Left cardiac atrium (tissue), 4 donors: ENCODE data around the gene GMFB. TPM values are rescaled to one million over a fixed set of nuclear protein-coding genes. Genes with fewer than 3 reads are reported as not detected.

Experiments used
- ATAC-seq, 2 donors: fragments of 200-7000 bp; cut with Tn5 transposase; one replicate each; pipeline ENCODE4 v1.9.1; 2020; ENCODE audit warnings: mild to moderate bottlenecking in 2 of 2, moderate library complexity in 2 of 2
- DNase-seq: peaks from one replicate; pipeline ENCODE4 v3.0.0-alpha.2; 2020
- intact Hi-C, 2 donors: fragments of 100-400 bp; cut with DNase I; formaldehyde crosslinking; loops; one replicate each; pipeline versions ENCODE4 v1.14.1 to v1.15.1; 2022 to 2023
- total RNA-seq, 2 donors: library from RNA; stranded (reverse); fragmentation: NEBNext Ultra II Directional; extraction: Animal tissue kit (Norgen Biotek cat#: 25700); gene quantifications; one replicate each; pipeline ENCODE4 v1.2.1, GENCODE V29; 2021
- donor health status: DM: no; HTN: yes; CAD: no.
- donor health status: DM: no; HTN: yes; CAD: no; lungs with severe emphysema.
- donor health status: DM: yes; HTN: yes; CAD: no.
- donor health status: Dilated cardiomyopathy.

The GMFB gene
- total RNA-seq, 2 donors from 2014 or later, result 31.3 to 32.7 TPM

DNA sequence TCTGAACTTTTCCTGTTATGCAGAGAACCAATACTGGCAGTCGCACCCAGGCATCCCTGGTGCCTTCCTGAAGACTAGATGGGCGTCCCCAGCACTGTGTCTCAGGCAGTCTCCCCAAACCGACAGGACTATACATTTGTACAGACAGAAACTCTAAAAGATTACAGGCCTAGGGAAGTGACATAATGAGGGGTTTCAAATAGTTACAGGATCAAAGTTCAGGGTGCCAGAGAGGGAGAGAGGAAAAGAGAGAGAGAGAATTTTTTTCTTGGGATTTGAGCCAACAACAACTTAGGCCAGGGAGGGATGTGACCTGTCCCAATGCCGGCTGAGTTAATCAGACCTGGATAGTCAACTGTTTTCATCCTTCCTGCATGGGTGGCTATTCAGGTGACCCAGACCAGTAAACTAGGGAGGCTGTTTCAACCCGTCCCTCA, 9.3 kb upstream of the GMFB start:
- DNase-seq (no peak), ATAC-seq (peak in 1 of 2 donors; percentile 17)
- intact Hi-C loops, result no loop called here

DNA sequence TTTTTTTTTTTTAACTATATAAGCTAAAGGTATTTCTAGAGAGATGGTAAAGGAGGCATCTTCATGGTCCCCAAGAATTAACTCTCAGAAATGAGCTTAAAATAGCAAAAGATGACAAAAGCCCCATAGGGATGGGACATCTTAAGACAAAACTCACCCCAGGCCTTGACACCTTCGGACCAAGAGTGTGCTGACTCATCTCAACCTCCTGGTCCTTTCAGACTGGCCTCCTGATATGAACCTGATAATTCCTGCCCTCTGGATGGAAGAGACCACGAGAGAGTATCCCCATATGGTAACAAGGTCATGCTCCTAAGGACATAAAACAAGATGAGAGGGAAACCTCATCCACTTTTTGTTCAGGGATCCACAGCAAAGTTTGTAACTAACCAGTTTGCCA, 8.4 kb upstream of the GMFB start:
- ATAC-seq (no peak), DNase-seq (no peak)
- intact Hi-C loops, result no loop called here

DNA sequence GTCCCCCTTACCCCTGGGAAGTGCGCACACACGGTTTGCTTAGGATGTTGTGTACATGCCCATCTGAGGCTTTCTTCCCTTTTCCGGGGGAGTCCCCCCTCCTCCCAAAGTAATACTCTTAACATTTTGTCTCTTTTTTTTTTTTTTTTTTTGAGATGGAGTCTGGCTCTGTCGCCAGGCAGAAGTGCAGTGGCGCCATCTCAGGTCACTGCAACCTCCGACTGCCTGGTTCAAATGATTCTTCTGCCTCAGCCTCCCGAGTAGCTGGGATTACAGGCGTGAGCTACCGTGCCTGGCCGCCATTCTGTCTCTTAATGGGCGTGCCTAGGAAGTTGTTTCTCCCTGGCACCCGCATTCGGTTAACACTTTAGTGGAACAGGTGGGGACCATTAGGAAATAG, 4.5 kb upstream of the GMFB start:
- DNase-seq (no peak), ATAC-seq (no peak)
- intact Hi-C loops, result no loop called here

DNA sequence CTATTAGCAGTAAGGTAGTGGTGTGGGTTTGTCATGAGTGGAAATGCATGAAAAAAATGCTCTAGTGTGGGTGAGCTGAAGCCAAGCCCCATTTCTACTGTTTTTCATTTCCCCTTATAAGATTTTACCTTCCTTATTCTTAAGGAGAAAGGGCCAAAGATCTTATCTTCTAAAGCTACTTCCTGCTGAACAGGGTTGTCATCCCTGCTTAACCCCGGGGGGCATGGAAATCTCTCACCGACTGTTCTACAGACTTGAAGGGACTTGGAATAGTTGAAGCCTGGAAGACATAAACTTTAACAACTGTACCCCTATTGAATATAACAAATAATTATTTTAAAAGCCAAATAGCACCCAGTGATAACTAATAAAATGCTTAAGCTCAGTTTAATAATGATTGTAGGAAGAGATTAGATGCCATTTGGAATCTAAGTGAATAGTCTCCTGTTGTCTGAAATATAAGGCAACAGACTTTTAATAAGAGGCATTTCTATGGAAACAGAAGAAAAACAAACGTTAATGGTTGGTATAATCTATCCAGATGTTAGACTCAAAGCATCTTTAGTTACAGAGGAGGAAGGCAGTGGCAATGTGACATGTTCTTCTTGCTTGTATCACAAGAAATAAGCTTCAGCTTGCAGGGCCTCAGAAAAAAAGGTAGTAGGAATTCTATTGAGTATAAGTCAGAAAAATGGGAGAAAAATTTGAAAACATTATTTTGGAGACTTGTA, 1.8 kb upstream of the GMFB start:
- intact Hi-C loops, result no loop called here
- ATAC-seq (no peak), DNase-seq (no peak)

DNA sequence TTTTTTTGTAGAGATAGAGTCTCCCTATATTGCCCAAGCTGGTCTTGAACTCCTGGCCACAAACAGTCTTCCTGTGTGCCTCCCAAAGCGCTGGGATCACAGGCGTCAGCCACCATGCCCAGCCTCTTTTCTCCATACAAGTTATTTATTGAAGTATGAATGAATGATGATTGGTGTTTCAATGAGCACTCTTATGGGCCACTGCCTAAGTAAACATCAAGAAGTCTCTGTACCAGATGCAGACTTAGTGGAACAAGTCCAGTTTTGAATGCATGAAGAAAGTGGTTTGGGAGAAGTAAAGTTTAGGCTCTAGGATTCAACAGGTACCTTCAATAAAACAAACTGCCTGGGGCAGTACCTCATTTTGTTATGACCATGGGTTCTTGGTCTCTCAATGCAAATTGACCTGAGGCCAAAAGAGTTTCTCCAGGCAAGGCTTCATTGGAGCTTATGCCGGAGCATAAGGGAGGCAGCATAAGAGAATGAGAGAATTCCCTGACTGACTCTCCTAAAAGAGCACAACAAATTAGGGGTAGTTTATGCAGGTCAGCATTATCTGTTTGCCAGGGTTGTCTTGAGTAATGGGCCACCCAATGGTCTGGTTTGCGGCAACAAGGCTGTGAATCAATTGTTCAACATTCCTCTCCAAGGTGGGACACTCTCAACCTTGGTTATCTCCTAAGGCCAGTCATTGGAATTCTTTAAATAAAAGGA, 1.1 kb upstream of the GMFB start:
- intact Hi-C loops, result no loop called here
- DNase-seq, result no peak
- no peak for ATAC-seq

DNA sequence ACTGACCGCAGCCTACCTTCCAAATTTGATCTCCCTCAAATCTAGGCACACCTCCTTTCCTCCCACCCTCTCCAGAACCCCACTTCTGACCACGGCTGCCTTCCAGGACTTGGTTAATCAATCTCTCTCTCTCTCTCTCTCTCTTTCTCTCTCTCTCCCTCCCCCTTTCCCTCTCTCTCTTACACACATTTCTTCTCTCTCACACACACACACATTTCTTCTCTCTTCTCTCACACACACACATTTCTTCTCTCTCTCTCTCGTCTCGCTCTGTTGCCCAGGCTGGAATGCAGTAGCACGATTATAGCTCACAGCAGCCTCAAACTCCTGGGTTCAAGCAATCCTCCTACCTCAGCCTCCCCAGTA, 521 bp upstream of the GMFB start:
- intact Hi-C loops, result no loop called here
- ATAC-seq (peak in 1 of 2 donors; percentile 6), DNase-seq (no peak)

DNA sequence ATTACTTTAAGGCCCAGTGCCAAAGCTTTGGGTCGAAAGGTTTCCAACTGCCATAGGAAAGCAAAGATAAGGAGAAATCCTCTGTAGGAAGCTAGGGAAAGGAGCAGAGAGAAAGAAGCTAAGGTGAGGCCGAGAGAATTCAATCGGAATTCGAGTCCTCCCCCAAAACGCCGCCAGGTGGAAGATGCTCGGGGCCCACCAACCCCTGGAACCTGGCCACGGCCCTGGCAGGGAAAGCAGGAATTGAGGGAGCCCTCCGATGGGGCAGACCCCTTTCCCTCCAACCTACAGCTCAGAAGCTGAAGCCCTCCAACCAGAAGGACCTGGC, 498 bp downstream of the GMFB start:
- intact Hi-C loops, result no loop called here
- DNase-seq, result no peak
- no peak for ATAC-seq

DNA sequence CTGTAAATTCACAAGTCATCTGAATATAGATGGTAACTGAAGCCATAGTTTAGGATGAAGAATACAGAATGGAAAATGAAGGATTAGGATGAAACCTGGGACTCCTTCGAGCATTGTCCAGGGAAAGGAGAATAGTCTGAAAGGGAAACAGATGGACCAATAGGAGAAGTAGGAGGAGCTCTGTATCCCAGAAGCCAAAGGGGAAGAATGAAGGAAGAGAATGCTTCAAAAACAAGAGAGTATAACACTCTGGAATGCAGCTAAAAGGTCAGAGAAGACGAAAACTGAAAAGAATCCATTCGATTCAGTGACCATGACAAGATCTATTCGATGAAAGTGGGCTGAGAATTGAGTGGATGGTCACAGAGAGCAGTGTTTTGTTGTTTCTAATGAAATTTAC, 1.0 kb downstream of the GMFB start:
- intact Hi-C loops, result no loop called here
- ATAC-seq (peak in 1 of 2 donors; percentile 49), DNase-seq (no peak)

DNA sequence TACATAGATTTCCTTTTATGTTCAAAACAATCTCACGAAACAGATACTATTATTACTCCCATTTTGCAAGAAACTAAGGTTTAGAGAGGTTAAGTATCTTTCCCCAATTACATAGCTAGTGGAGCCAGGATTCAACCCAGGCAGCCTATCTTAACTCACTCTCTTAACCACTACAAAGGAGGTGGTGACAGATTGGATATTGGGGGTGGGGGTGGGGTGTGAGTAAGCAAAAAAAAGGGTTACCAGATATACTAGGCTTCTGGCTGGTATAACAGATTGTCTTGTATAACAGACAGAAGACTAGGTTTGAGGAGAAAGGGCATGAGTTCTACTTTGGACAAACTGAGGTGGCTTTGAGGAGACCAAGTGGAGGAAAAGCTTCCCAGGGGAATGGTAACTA, 2.1 kb downstream of the GMFB start:
- DNase-seq (no peak), ATAC-seq (no peak)
- intact Hi-C loops, result no loop called here

DNA sequence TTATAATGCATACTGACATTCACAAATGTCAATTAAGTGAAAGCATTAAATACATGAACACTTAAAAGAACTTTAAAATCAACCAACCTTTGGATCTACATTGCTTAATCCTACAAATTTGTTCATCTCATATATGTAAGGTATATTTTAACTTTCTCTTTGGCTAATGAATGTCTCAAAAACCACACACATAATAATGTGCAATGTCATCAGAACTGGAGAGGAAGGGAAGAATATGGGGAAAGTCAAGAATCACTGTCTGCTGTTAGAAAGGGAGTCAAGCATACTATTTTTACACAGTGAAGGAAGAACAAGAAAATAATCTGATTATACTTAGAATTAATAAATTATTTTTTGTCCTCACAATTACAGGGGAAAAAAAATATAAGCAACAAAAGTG, 4.9 kb downstream of the GMFB start:
- DNase-seq (no peak), ATAC-seq (no peak)
- intact Hi-C loops, result no loop called here

DNA sequence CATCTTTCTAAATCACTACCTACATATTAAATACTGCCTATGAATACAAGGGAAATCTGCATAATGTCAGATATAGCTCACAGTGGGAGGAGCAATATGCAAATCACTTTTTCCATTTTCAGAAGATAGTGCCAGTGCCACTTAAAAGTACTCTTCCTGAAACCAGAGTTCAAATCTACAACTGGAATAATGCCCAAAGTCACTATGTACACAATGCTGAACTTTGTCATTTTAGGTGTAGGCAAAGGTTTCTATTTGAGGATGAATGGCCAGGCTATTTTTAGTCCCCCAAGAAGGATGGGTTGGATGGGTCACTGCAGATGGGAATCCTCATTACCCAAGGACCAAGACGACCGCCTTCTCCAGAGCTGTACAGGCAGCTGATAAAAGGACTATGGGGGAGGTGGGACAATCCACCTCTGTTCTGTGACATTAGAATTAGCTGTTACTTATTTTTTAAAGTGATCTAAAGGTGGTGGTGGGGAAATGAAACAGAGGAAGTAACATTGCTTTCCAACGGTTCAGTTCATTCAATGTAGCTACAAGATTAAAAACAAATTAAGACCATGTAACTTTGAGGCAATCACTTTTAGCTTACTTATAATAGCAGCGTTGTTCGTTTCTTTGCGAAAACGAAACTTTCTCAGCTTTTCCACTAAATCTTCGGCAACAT, 5.6 kb downstream of the GMFB start:
- DNase-seq (no peak), ATAC-seq (no peak)
- intact Hi-C loops, result no loop called here

DNA sequence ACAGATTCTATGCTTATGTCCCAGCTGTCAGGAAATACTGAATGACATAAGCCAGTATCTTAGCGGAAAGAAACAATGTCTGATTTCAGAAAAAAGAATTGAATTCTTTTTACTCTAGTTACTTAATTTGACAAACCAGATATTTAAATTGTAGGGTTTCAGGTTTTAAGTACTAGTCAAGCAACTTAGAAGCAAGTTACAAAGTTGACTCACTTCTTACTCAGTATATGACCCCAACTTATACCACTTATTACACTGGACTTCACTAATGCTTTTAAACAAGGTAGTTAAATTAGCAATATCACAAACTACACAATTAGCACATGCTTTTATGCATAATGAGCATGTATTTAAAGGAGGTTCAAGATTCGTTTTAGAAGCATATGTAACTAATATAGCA, 7.1 kb downstream of the GMFB start:
- no peak for ATAC-seq
- no peak for DNase-seq
- intact Hi-C loops, result no loop called here

DNA sequence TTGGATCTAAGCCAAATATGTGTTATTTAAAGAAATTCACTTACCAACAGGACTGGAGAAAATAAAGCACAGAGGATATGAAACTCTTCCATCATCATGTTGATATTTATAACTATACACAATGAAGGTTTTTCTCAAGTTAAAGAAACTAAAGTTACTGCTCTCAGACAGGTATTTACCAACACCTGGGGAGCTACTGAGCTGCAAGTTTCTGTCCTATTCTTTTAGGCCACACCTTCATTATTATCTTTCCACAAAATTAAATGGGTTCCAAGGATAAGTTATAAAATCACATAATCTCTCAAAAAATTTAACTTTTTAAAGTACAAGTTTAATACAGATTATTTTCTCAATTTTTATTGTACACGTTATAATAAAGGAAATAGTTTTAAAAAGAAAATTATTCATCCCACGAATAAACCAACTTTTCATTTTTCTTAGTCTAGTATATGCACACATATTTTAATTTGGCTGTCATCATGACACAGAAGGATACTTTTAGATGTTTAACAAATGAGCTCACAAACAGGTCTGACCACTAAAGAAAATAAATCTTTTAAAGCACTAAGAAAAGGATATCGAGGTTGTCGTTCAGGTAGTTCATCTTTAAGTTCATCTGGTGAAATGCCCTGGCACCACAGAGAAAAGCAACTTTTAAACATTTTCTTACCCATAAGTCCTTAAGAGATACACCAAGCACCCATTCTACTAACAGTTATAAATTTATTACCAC, 7.8 kb downstream of the GMFB start:
- intact Hi-C loops, result no loop called here
- ATAC-seq (no peak), DNase-seq (no peak)

DNA sequence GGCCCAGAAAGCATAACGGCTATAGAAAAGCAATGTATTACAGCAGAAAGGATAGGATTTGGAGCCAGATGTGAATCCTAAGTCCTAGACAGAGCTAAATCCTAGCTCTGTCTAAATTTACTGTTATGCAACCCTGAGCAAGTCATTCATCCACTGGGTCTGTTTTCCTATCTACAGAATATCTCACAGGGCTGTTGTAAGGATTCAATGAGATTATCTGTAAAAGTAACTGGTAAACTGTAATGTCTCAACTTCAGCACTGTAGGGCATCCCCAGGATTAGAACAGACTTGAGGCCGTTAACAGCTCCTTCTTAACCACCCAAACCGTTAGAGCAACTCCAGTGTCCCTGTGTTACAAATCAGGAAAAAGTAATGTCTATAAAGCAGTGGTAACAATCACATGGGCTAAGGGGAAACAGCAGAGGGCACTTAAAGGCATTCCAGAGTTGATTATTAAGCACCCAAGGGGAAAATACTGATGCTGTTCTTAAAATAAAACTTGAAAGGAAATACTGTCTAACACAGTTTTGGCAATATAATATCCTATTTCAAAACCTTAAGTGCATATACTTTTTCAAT, 10.1 kb downstream of the GMFB start:
- DNase-seq, result no peak
- ATAC-seq, result no peak
- intact Hi-C loops, result no loop called here

DNA sequence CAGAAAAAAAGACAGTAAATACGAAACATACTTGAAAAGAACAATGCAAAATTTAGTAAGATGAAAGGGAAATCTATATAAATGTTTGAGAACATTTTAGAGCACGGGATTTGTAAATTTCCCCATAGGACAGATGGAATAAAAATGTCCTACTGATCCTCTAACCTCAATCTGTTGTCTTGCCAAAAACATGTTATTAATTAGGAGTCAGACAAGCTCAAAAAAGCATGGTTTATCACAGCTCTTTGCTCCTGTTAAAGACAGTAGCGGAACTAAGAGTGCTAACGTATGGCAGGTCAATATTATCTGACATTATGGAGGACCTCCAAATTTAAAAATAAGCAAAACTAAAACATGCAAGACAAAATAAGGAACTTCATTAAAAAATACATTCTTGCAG, 12.9 kb downstream of the GMFB start:
- no peak for ATAC-seq
- DNase-seq, result no peak
- intact Hi-C loops, result no loop called here

DNA sequence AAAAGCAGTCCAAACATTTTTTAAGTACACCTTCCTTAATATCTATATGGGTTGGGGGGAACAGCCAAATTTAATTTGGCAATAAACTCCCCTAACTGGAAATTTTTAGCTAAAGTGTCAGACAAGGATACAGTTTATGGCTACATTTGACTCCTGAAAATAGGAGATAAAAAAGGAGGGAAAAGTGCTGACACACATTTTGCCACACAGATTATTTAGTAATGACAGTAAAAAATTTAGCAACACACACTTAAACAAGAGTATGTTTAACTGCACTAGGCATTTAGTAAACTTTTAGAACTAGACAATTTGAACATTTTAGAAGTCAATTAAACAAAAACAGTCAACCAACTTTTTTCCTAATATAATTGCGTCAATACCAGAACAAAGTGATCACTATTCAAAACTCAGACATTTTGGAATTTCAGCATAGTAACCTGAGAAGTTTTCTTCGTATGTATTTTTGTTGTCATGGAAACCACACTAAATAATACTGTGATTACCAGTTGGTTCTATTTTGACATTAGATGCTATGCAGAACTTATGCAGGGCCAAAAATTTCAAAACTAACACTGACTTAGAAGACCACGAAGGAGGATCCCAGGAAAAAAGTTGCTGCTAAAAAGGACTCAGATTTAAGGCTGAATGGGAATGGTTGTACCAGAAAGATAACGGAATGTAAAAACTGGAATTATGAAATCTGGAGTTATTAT, 13.4 kb downstream of the GMFB start:
- intact Hi-C loops, result no loop called here
- no peak for DNase-seq
- ATAC-seq, result peak in 1 of 2 donors; percentile 41

DNA sequence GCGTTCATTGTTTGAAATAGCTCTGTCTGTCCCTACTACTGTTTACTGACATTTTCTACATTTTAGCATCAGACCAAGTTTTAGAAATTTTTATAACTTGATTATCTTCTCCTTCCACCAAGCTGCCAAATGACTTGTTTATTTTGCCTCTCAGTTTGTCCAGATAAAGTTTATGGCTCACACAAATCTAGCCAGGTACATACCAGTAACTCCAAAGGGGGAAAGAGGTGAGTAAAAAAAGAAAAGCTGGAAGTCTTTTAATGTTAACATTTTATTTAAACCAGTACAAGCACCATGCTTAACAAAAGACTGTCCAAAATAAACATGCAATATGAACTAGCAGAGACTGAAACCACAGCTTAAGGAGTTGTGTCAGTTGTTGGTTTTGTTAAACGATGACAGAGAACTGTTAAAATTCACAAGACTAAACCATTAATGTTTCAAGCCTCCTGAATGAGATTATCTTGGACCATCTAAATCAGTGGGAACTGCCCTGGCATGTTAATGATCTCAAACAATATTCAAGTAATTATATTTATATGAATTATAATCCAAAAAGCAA, 14.5 kb downstream of the GMFB start:
- DNase-seq (no peak), ATAC-seq (no peak)
- intact Hi-C loops, result no loop called here

DNA sequence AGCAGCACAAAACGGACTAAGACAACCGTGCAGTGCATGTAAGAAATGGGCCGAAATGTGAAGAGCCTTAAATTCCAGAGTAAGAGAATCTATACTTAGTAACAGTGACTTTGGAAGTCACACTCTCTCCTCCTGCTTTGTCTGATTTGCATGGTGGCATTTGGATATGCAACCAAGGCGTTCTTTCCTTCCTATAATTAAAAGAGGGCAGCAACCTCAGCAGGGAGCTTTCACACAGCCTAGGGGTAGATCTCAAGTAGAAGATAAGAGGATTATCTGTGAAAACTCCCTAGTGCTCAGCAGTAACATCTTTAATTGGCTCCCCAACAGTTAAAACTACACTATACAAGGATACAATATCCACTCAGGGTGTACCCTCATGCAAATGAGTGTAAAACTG, 16.5 kb downstream of the GMFB start:
- intact Hi-C loops, result no loop called here
- ATAC-seq, result peak; percentile 30 to 51

DNA sequence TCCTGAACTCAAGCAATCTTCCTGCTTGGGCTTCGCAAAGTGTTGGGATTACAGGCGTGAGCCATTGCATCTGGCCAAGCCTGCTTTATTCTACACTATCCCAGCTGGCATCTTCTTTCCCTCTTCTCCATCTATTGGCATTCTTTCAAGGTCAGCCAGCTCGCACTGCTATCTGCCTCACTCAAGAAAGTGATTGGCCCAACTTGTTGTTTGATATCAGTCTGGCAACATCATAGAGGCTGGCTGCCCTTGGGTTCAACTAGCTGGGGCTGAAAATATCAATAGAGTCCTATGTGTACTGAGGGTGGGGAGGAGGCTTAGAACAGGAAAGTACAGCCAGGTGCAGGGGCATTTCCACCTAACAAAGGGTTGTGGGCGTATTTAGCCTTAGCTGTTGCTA, 17.1 kb downstream of the GMFB start:
- intact Hi-C loops, result no loop called here
- ATAC-seq, result peak; percentile 40 to 62
- DNase-seq, result no peak

More for the DNA sequence above, 16.5 kb downstream of the GMFB start:
- DNase-seq, result no peak
